SHP77 (cell line): ENCODE results near the gene KRT79.
A peak's percentile ranks its signal among the peaks of the same experiment; 100 is the strongest.
"Not testable (repeated sequence)": the region's sequence is repeated elsewhere in the genome, so short reads cannot be mapped to it uniquely, and the experiment has no call there.

Experiments used
- DNase-seq, 2 experiments: peaks; one replicate each; lab custom pipeline; 2025; lab: John Stamatoyannopoulos, UW

Gene KRT79

GRCh38 chr12:52833922-52834726, at the start of gene KRT79:
KRT79 (minus strand) TSS chr12:52834311; CDS start chr12:52834260, 51 bp downstream.
- DNase-seq: no peak

GRCh38 chr12:52880499-52880898, 46.4 kb upstream of the KRT79 start:
- DNase-seq: not testable (repeated sequence)

GRCh38 chr12:52879394-52880351, 45.6 kb upstream of the KRT79 start:
- DNase-seq: peak; percentile 76 to 85

GRCh38 chr12:52878507-52879393, 44.6 kb upstream of the KRT79 start:
- DNase-seq: no peak

GRCh38 chr12:52877242-52877641, 43.1 kb upstream of the KRT79 start:
- no peak for DNase-seq

GRCh38 chr12:52876372-52876771, 42.3 kb upstream of the KRT79 start:
- DNase-seq: no peak

- DNase-seq: no peak
Measured at GRCh38 chr12:52874573-52875435, 40.7 kb upstream of the KRT79 start.

- DNase-seq: peak in 1 of 2 experiments; percentile 32
Measured at GRCh38 chr12:52873832-52874572, 39.9 kb upstream of the KRT79 start.

GRCh38 chr12:52873513-52873831, 39.4 kb upstream of the KRT79 start:
- no peak for DNase-seq

GRCh38 chr12:52872644-52873389, 38.7 kb upstream of the KRT79 start:
- DNase-seq: no peak

GRCh38 chr12:52871291-52872039, 37.4 kb upstream of the KRT79 start:
- DNase-seq: no peak

GRCh38 chr12:52870361-52871290, 36.5 kb upstream of the KRT79 start:
- DNase-seq: peak; percentile 8 to 27

GRCh38 chr12:52867642-52868041, 33.5 kb upstream of the KRT79 start:
- no peak for DNase-seq

GRCh38 chr12:52867152-52867551, 33.0 kb upstream of the KRT79 start:
- DNase-seq: no peak

GRCh38 chr12:52865090-52865944, 31.2 kb upstream of the KRT79 start:
- DNase-seq: peak; percentile 62 to 72

- no peak for DNase-seq
Measured at GRCh38 chr12:52862023-52862422, 27.9 kb upstream of the KRT79 start.

GRCh38 chr12:52861511-52861910, 27.4 kb upstream of the KRT79 start:
- no peak for DNase-seq
